ENCODE measurements around the gene SUFU.
"Not testable (repeated sequence)": the region's sequence is repeated elsewhere in the genome, so short reads cannot be mapped to it uniquely, and the experiment has no call there.

Gene SUFU

GRCh38 chr10:102503264-102504178, at the start of gene SUFU:
Gene SUFU (plus strand): TSS chr10:102503972. CDS start chr10:102504153, 181 bp downstream.
- peak; percentile 97 for DNase-seq (ENCODE audit: low read depth)

GRCh38 chr10:102454662-102455487, 48.9 kb upstream of the SUFU start:
- not testable (repeated sequence) for DNase-seq (ENCODE audit: low read depth)

GRCh38 chr10:102455893-102456471, 47.8 kb upstream of the SUFU start:
- DNase-seq (ENCODE audit: low read depth), result peak; percentile 82

GRCh38 chr10:102457591-102458150, 46.1 kb upstream of the SUFU start:
- no peak for DNase-seq (ENCODE audit: low read depth)

DNA sequence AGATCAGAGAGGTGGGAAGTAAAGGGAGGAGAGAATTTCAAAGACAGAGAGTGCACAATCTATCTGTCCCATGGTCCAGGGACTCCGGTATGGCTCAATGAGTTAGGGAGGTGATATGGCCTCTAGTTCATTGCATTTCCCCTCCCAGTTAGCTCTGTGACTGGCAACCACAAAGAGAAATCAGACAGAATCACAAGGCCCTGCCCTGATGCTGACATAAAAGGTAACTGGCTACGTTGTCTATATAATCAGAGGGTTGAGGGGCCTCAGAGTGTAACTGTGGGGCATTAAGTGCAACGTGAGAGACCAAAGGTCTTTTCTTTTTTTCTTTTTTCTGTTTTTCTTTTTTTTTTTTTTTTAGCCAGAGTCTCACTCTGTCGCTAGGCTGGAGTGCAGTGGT, 45.1 kb upstream of the SUFU start:
- no peak for DNase-seq (ENCODE audit: low read depth)

GRCh38 chr10:102460836-102461186, 43.0 kb upstream of the SUFU start:
- no peak for DNase-seq (ENCODE audit: low read depth)

DNA sequence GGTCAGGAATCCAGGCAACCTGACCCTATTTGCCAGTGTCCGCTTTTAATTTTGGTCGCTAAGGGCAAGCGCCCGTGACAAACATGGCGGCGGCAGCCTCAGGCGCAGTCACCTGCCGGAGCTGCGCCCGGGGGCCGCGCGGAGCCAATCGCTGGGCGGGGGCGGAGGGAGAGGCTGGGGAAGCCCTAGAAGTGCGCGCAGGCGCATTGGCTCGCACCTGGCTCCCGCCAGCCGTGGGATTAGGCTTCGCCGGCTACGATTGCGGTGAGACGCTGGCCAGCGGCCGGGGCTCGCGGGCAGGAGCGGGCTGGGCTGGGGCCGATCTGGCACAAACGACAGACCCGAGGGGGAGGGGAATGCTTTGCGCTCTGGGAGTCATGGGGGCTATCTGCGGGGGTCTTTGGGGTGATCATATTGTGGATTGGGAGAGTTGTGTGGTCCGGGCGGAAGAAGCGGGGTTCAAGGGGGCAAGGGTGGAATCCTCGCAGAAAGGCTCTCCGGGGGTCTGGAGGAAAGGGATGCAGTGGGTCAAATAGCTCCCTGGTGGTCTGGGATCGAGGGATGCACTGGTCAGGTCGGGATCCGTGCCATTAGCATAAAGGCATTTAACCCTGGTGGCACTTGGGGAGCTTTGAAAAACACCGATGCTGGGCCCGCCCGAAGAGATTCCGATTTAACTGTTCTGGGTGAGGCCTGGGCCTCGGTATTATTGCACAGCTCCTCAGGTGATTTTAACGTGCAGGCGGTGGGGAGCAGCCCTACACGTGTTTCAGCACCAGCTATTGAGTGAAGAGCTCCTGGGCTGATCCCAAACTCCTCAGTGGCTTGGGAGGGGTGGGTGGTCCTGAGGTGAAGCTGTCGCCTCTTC, 42.4 kb upstream of the SUFU start:
- DNase-seq (ENCODE audit: low read depth), result peak; percentile 47

GRCh38 chr10:102462512-102463054, 41.2 kb upstream of the SUFU start:
- DNase-seq (ENCODE audit: low read depth), result no peak

DNA sequence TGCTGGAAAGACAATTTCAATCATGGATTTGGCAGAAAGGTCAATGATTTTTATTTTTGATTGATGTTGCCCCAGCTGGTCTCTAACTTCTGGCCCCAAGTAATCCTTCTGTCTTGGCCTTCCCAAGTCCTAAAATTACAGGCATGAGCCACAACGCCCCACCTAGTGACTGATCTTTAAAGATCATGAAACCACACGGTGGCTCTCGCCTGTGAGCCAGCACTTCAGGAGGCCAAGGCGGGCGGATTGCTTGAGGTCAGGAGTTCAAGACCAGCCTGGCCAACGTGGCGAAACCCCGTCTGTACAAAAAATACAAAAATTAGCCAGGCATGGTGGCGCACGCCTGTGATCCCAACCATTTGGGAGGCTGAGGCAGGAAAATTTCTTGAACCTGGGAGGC, 39.8 kb upstream of the SUFU start:
- no peak for DNase-seq (ENCODE audit: low read depth)

GRCh38 chr10:102465466-102465865, 38.3 kb upstream of the SUFU start:
- no peak for DNase-seq (ENCODE audit: low read depth)

GRCh38 chr10:102467318-102467717, 36.5 kb upstream of the SUFU start:
- no peak for DNase-seq (ENCODE audit: low read depth)

- no peak for DNase-seq (ENCODE audit: low read depth)
These were observed 35.8 kb upstream of the SUFU start for GRCh38 chr10:102467971-102468438.

- DNase-seq (ENCODE audit: low read depth), result peak; percentile 88
These were observed 35.1 kb upstream of the SUFU start for GRCh38 chr10:102468683-102469082.

GRCh38 chr10:102470579-102471546, 32.9 kb upstream of the SUFU start:
- no peak for DNase-seq (ENCODE audit: low read depth)

DNA sequence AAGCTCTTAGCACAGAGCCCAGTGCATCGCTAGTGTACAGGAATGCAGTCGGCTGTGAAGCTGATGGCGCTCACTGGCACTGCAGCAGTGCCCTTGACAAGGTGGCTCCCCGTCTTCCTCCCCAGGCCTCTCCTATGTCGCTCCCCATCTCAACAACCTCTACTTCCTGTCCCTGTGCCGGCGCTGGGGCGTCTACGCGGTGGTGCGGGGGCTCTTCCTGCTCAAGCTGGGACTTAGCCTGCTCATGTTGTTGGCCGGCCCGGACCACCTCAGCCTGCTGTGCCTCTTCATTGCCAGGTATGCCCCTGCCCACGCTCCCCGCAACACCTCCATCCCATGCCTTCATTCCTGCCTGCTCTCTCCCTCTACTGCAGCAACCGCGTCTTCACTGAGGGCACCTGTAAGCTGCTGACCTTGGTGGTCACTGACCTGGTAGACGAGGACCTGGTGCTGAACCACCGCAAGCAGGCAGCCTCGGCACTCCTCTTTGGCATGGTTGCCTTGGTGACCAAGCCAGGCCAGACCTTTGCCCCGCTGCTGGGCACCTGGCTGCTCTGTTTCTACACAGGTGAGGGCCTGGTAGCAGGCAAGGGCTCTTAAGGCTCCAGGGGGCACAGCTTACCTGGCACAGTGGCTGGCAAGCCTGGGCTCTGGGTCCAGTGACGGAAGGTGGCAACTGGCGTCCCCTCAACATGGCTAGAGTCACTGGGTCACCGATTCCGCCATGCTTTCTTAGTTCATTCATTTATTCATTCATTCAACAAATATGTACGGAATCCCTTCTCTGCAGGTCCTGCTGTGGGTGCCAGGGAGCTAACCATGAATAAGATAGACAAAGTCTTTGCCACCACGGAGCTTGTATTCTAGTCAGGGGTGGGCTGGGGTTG, 30.1 kb upstream of the SUFU start:
- no peak for DNase-seq (ENCODE audit: low read depth)

DNA sequence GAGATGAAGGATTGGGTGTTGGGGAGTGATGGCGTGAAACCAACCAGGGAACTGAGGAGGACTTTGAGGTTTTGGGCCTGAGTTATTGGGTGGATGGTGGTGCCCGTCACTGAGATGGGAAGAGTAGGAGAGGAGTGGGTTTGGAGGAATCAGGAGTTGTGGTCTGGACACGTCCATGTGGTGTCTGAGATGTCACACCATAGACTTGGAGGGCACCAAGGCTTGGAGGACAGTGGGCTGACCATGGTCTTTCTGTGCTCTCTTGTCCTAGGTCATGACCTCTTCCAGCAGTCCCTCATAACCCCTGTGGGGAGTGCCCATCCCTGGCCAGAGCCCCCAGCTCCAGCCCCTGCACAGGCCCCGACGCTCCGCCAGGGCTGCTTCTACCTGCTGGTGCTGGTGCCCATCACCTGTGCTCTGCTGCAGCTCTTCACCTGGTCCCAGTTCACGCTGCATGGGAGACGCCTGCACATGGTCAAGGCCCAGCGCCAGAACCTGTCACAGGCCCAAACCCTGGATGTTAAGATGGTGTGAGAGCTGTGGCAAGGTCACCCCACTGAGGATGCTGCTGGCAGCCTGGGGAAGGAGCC, 28.2 kb upstream of the SUFU start:
- DNase-seq (ENCODE audit: low read depth), result no peak

GRCh38 chr10:102476466-102477141, 27.2 kb upstream of the SUFU start:
- no peak for DNase-seq (ENCODE audit: low read depth)

DNA sequence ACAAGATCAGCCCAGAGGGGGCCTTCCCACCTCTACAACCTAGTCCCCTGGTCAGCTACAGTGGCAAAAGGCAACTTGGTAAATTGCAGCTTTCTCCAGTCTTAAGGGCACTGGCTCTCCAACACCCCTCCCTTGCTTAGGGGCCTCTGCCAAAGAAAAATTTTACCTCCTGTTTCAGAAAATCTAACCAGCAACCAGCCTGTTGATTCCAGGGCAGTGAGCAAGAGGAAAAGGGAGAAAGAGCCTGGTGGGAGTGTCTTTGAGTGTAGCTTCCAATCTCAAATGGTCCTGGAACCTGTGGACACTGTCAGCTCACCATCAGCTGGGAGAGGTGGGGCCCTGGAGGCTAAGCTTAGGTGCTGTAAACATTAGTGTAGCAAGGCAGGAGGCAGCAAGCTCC, 24.1 kb upstream of the SUFU start:
- no peak for DNase-seq (ENCODE audit: low read depth)

Data from stromal cell of bone marrow (primary cell).